Osteoblast (primary cell): ENCODE data around the gene PAQR8. TPM values are rescaled to one million over a fixed set of nuclear protein-coding genes. Genes with fewer than 3 reads are reported as not detected.

Experiments used
- DNase-seq: peaks from one replicate; pipeline ENCODE4 v3.0.0; 2011; ENCODE audit warnings: low spot score, mixed read lengths; ENCODE audit not compliant: insufficient read length; ENCODE audit errors: missing footprints
- H2AFZ ChIP-seq: 2 replicates; pipeline ENCODE4 v1.6.0; 2011; ENCODE audit warnings: mild to moderate bottlenecking, low read length
- H3K27ac ChIP-seq: 2 replicates; pipeline ENCODE4 v1.5.1; 2011; ENCODE audit warnings: mild to moderate bottlenecking, low read depth, low read length, moderate library complexity
- H3K27me3 ChIP-seq: 2 replicates; pipeline ENCODE4 v1.6.0; 2012; ENCODE audit warnings: mild to moderate bottlenecking, control low read depth, inconsistent platforms, low read length, moderate library complexity; ENCODE audit not compliant: insufficient read depth
- H3K36me3 ChIP-seq: 2 replicates; pipeline ENCODE4 v1.5.1; 2011; ENCODE audit warnings: mild to moderate bottlenecking, low read length, control low read depth, moderate library complexity; ENCODE audit not compliant: insufficient read depth
- H3K4me1 ChIP-seq: 2 replicates; pipeline ENCODE4 v1.5.1; 2011; ENCODE audit warnings: mild to moderate bottlenecking, low read length, control low read depth, moderate library complexity; ENCODE audit not compliant: insufficient read depth
- H3K4me2 ChIP-seq: 2 replicates; pipeline ENCODE4 v1.6.0; 2011; ENCODE audit warnings: mild to moderate bottlenecking, low read length; ENCODE audit not compliant: insufficient read depth
- H3K4me3 ChIP-seq: fragments of 200-600 bp; sonication (generic); 3 replicates; pipeline ENCODE4 v1.5.1; 2012; ENCODE audit warnings: mild to moderate bottlenecking, low read length, inconsistent platforms; ENCODE audit not compliant: insufficient read depth
- H3K79me2 ChIP-seq: 2 replicates; pipeline ENCODE4 v1.6.0; 2012; ENCODE audit warnings: mild to moderate bottlenecking, low read length, control low read depth, inconsistent platforms; ENCODE audit not compliant: insufficient read depth
- H3K9me3 ChIP-seq: 2 replicates; pipeline ENCODE4 v1.5.1; 2011; ENCODE audit warnings: low read depth, low read length, control low read depth
- H4K20me1 ChIP-seq: 2 replicates; pipeline ENCODE4 v1.6.0; 2012; ENCODE audit warnings: mild to moderate bottlenecking, low read length, control low read depth; ENCODE audit not compliant: insufficient read depth
- total RNA-seq: library from RNA; depleted of rRNA; stranded (reverse); fragments of >200 nt; gene quantifications from 2 replicates; pipeline ENCODE4 v1.2.3, GENCODE V29; 2012
- TF ChIP-seq, protein P1 (sequence below): IDR thresholded peaks from 2 replicates; pipeline ENCODE4 v1.5.1; 2011; ENCODE audit warnings: mild to moderate bottlenecking, low read depth, low read length, moderate library complexity; ENCODE audit errors: extremely low read depth

Gene PAQR8
- total RNA-seq, 1 donor, result 3.6 TPM

DNA sequence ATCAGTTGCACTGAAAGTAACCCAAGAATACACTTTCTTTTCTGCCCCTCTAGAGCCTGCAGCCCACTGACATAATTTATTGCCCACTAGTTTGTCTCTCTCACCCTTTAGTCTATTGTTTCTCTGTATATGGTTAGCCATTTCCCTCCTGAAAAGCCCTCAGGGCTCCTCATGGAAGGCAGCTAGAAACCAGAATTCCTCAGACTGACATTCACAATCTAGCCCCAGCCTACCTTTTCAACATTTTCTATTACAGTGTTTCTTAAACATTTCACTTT is 21.4 kb upstream of the PAQR8 start:
- TF ChIP-seq, protein P1, sequence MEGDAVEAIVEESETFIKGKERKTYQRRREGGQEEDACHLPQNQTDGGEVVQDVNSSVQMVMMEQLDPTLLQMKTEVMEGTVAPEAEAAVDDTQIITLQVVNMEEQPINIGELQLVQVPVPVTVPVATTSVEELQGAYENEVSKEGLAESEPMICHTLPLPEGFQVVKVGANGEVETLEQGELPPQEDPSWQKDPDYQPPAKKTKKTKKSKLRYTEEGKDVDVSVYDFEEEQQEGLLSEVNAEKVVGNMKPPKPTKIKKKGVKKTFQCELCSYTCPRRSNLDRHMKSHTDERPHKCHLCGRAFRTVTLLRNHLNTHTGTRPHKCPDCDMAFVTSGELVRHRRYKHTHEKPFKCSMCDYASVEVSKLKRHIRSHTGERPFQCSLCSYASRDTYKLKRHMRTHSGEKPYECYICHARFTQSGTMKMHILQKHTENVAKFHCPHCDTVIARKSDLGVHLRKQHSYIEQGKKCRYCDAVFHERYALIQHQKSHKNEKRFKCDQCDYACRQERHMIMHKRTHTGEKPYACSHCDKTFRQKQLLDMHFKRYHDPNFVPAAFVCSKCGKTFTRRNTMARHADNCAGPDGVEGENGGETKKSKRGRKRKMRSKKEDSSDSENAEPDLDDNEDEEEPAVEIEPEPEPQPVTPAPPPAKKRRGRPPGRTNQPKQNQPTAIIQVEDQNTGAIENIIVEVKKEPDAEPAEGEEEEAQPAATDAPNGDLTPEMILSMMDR, result no peak
- Histone ChIP-seq H3K27ac (no peak overlapping the region), H2AFZ (no peak overlapping the region)

DNA sequence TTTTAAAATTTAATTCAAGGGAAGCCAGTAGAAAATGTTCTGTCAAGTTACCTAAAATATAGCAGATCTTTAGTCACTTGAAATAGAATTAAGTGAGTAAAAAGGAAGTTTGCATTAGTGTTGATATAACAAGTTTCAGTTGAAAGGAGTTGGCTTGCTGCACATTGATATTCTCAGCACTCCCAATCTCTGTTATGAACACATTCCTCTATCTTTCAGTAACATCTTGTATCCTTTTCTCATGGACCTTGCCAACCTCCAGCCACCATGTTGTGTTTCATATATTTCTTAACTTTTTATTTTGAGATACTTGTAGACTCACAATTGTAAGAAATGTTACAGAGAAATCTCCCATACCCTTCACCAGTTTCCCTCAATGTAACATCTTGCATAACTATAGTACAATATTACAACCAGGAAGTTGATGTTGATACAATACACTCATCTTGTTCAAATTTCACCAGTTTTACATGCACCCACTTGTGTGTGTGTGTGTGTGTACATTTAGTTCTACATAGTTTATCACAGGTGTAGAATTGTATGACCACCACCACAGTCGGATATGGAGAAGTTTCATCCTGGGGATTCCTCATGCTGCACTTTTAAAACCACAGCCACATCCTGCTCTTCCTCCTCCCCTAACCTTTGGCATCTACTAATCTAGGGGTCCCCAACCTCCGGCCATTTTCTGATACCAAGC is 20.2 kb upstream of the PAQR8 start:
- H3K4me1 ChIP-seq, result no peaks in the 10 kb centered on the region
- H4K20me1 ChIP-seq, result no peaks in the 10 kb centered on the region
- TF ChIP-seq, protein P1, result no peak
- no peak overlapping the region for H3K27ac ChIP-seq
- H3K27me3 ChIP-seq, result no peaks in the 10 kb centered on the region
- H2AFZ ChIP-seq, result no peak overlapping the region
- DNase-seq, result no peak
- H3K36me3 ChIP-seq, result no peaks in the 10 kb centered on the region
- no peak overlapping the region for H3K4me3 ChIP-seq
- no peaks in the 10 kb centered on the region for H3K79me2 ChIP-seq
- H3K9me3 ChIP-seq, result no peaks in the 10 kb centered on the region
- no peak overlapping the region for H3K4me2 ChIP-seq

More for the DNA sequence above, 21.4 kb upstream of the PAQR8 start:
- Histone ChIP-seq H3K36me3 (no peaks in the 10 kb centered on the region), H4K20me1 (no peaks in the 10 kb centered on the region), H3K9me3 (no peaks in the 10 kb centered on the region), H3K79me2 (no peaks in the 10 kb centered on the region), H3K27me3 (no peaks in the 10 kb centered on the region), H3K4me1 (no peaks in the 10 kb centered on the region), H3K4me2 (no peak overlapping the region), H3K4me3 (no peak overlapping the region)
- DNase-seq, result no peak

DNA sequence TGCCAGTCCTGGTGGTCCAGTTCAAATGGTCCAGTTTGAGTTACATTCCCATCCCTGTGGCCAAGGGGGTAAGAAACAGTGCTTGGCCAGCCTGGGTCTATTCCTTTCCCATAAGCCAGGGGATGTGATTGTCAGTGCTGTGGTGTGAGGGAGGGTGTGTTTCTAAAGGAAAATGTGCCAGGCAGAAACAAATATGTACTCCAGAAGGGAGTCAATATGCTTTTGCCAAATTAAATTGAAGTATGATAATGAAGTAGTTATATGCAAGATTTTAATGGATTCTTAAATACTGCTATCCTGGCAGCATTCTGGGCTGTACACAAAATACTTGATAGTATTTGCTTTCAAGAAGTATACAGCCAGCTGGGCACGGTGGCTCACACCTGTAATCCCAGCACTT is 16.6 kb upstream of the PAQR8 start:
- no peak overlapping the region for H3K4me3 ChIP-seq
- TF ChIP-seq, protein P1, result no peak
- H4K20me1 ChIP-seq, result no peaks in the 10 kb centered on the region
- no peak for DNase-seq
- H3K79me2 ChIP-seq, result no peaks in the 10 kb centered on the region
- H3K4me2 ChIP-seq, result no peak overlapping the region
- peaks cover 17% of the 10 kb centered on the region for H3K27me3 ChIP-seq
- no peak overlapping the region for H3K27ac ChIP-seq
- no peaks in the 10 kb centered on the region for H3K36me3 ChIP-seq
- H3K9me3 ChIP-seq, result no peaks in the 10 kb centered on the region
- H2AFZ ChIP-seq, result no peak overlapping the region
- H3K4me1 ChIP-seq, result no peaks in the 10 kb centered on the region

DNA sequence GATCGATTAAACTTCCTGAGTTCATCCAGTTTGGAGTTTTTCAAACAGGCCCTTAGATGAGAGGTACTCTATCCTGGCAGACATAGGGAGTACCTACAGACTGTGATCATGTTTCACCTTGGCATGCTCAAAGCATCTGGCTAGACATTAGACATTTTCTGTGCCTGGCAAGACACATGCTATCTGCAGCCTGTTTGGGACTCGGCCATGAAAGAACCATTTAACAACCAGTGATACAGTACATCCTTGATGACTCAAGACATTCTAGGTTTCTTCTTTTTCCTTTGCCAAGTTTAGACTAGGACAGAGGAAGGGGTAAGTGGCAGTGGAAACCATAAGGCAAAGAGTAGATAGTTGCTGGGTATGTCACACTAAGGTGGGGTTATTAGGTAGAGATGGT is 15.4 kb upstream of the PAQR8 start:
- no peak overlapping the region for H3K27ac ChIP-seq
- no peaks in the 10 kb centered on the region for H3K9me3 ChIP-seq
- H4K20me1 ChIP-seq, result no peaks in the 10 kb centered on the region
- no peak for DNase-seq
- no peaks in the 10 kb centered on the region for H3K36me3 ChIP-seq
- H3K27me3 ChIP-seq, result peaks cover 17% of the 10 kb centered on the region
- H3K4me2 ChIP-seq, result no peak overlapping the region
- no peaks in the 10 kb centered on the region for H3K4me1 ChIP-seq
- TF ChIP-seq, protein P1, result no peak
- H3K4me3 ChIP-seq, result no peak overlapping the region
- no peaks in the 10 kb centered on the region for H3K79me2 ChIP-seq
- H2AFZ ChIP-seq, result no peak overlapping the region
